Measurements from ENCODE around the gene LLGL1.
"Not testable (repeated sequence)": the region's sequence is repeated elsewhere in the genome, so short reads cannot be mapped to it uniquely, and the experiment has no call there.

Gene LLGL1

DNA sequence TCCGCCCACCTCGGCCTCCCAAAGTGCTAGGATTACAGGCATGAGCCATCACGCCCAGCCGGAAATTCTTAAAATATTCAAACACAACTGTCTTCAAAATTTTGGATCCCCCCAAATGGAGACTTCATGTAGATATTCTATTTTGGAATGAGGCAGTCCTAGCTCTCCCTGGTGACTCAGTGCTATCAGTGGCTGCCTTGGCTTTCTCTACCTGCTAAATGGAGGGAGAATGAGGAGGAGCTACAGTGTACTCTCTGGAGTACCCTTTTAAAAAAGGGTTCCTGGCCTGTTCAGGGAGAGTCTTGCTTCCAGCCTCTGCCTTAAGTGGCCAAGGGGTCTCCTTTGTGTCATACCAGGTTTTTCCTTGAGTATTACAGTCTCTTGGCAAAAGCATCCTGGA is 31.0 kb upstream of the LLGL1 start:
- no peak for DNase-seq (ENCODE audit: low spot score)

DNA sequence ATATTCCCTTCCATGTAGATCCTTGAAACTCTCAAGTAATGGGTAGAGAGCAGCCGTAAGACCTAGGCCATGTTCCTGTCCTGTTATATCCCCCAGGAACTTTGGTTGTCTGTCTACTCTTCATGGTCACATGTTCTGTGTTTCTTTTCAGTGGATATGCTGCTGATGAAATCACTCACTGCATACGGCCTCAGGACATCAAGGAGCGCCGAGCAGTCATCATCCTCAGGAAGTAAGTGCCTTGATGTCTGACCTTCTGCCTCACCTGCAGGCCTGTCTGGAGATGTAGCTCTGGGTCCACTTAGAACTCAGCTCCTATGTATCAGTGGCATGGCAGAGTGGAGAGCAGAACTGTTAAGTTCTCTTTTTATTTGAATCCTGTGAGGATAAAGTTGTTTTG is 30.6 kb upstream of the LLGL1 start:
- DNase-seq (ENCODE audit: low spot score) = no peak

DNA sequence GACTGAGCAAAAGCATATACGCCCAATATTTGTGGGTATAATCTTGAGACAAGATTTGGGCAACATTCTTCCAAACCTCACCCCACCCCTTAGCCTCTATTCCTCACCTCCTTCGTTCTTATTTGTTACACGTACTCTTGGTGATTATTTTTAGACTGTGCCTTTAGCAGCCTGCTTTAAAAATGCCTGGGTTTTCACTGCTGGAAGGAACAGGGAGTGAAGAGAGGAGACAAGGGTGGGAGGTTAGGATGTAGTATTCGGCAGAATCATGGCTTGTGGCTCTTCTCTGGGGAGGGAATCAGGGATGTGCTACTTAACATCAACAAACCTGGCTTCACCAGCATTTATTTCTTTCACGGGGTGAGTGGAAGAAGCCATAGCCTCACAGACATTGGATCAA is 30.2 kb upstream of the LLGL1 start:
- no peak for DNase-seq (ENCODE audit: low spot score)

DNA sequence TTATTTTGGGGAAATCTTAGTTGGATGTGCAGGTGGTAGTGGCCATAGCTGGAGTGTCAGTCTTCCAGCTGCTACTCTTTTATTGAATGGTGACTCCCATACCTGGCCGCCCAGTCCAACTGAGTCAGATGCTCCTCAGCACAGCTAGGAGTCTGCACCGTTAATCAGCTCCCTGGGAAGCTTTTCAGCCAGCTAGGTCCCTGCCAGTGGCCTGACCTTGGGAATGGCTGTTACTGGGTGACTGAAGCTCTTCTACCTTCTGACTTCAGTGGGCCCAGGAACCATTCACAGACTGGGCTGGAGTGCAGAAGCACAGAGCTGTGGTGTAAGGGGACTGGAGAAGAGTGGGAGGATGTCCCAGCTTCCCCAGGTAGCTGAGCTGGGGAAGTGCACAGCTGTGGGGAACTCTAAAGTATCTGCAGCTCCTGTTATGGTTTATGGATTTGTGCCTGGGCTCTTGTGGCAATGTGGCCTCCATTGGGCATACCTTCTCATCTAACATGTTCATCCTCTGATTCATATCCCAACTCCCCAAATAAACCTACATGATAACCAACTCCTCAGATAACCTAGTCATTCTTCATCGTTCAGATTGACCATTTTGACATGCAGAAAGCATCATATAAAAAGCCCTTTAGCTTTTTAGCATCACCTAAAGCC is 27.8 kb upstream of the LLGL1 start:
- no peak for DNase-seq (ENCODE audit: low spot score)

DNA sequence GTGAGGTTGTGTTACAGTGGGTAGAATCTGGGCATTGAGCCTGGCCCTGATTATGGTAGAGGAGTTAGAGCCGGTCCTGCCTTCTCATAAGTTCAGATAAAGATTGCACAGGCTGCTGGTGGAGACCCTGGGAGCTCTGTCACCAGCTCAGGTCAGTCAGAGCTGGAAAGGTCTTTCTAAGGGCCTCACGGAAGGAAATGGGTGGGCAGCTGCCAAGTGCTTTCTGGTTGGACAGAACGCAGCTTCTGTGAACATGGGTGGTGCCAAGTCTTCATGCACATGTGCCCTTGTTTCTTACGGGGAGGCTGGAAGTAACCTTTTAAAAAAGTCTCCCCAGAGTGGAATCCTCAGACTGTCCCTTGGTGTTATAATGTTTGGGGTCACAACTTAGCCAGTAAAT is 26.9 kb upstream of the LLGL1 start:
- DNase-seq (ENCODE audit: low spot score) = no peak

DNA sequence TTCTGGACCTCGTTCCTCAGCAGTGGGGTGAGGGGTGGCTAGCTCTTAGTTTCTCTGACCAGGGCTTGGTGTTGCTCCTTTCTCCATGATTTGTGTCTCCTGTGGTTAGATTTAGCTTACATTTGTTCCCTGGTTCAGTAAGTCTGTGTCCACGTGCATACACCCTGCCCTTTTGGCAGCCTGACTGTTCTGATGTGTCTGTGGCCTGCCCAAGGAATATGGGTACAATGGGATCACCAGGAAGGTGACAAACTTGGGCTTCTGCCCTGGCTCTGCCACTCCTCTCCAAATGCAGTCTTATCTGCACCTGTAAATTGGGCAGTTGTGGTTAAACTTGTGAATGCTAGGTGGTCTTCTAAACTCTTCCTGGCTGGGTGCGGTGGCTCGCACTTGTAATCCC is 24.3 kb upstream of the LLGL1 start:
- DNase-seq (ENCODE audit: low spot score) = no peak

DNA sequence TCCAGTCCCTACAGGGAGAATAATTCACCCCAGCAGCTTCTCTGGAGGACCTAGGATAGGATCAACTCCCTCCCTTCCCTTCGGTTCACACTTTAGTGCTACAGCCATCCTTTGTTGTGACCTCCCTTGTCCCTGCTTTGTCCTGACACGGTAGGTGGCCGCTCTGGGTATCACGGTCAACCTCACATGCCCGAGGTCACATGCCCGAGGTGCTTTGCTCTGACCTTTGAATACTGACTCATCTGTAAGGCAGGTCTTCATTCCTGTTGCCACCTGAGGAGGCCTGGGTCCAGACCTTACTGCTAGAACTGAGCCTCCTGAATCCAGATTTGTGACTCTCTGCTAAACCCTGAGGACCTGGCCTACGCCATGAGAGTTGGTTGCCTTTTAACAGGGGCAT is 22.1 kb upstream of the LLGL1 start:
- no peak for DNase-seq (ENCODE audit: low spot score)

DNA sequence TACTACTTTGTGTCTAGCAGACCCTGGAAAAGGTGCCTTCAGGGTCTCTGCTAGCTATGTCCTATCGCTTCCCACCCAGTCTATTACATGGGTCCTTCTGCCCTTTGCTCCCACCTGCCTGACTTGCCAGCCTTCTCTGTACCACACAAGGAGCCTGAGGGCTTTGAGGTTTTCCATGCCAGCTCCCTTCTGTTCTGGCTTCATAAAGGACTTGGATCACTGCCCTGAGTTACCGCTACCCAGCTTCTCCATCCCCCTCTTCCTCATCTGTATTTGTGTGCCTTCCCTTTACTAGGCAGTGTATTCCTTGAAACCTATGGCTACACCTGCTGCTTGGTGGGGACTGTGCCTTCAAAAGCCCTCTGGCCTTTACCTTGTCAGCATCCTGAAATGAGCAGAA is 19.6 kb upstream of the LLGL1 start:
- no peak for DNase-seq (ENCODE audit: low spot score)

DNA sequence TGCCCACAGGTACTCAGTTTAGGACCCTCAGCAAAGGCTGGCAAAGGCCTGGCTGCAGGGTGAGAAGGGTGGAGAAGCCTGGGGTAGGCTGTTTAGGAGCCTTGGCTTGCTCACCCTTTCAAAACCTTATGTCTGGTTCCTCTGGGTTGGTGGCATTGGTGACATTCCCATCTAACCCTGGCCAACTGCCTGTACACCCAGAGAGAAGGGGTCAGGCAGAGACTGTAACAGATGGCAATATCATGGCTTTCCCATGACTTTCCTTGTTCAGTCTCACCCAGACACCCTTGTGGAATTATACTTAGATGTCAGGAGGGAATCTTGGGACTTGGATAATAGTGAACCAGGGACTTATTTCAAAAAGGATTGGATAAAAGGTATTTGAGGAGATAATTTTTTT is 18.5 kb upstream of the LLGL1 start:
- no peak for DNase-seq (ENCODE audit: low spot score)

DNA sequence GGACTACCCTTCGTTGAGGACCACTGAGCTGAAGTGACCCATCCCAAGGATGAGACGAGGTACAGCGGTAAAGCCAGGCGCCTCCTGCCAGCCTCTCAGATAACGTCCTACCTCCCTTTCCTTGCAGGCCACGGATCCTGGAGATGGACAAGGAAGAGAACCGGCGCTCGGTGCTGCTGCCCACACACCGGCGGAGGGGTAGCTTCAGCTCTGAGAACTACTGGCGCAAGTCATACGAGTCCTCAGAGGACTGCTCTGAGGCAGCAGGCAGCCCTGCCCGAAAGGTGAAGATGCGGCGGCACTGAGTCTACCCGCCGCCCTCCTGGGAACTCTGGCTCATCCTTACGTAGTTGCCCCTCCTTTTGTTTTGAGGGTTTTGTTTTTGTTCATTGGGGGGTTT is 17.3 kb upstream of the LLGL1 start:
- no peak for DNase-seq (ENCODE audit: low spot score)

DNA sequence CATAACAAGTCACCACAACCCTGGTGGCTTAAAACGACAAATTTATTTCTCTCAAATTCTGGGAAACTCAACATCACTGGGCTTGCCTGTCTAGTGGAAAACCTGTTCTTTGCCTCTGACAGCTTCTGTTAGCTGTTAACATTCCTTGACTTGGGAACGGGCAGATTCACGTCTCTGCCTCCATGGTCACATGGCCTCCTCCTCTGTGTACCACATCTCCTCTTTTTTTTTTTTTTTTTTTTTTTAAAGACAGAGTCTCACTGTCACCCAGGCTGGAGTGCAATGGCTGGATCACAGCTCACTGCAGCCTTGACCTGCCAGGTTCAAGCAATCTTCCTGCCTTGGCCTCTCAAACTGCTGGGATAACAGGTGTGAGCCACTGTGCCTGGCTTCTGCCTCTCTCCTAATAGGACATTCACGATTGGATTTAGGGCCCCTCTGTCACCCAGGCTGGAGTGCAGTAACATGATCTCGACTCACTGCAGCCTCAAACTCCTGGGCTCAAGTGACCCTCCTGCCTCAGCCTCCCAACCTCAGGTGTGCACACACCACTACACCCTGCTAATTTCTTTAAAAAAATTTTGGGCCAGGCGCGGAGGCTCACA is 11.7 kb upstream of the LLGL1 start:
- no peak for DNase-seq (ENCODE audit: low spot score)

DNA sequence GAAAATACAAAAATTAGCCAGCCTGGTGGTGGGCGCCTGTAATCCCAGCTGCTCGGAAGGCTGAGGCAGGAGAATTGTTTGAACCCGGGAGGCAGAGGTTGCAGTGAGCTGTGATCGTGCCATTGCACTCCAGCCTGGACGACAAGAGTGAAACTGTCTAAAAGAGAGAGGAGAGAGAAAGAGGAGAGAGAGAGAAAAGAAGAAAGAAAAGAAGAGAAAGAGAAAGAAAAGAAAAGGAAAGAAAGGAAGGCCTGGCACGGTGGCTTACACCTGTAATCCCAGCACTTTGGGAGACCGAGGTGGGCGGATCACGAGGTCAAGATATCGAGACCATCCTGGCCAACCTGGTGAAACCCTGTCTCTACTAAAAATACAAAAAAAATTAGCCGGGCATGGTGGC is 8.5 kb upstream of the LLGL1 start:
- not testable (repeated sequence) for DNase-seq (ENCODE audit: low spot score)

DNA sequence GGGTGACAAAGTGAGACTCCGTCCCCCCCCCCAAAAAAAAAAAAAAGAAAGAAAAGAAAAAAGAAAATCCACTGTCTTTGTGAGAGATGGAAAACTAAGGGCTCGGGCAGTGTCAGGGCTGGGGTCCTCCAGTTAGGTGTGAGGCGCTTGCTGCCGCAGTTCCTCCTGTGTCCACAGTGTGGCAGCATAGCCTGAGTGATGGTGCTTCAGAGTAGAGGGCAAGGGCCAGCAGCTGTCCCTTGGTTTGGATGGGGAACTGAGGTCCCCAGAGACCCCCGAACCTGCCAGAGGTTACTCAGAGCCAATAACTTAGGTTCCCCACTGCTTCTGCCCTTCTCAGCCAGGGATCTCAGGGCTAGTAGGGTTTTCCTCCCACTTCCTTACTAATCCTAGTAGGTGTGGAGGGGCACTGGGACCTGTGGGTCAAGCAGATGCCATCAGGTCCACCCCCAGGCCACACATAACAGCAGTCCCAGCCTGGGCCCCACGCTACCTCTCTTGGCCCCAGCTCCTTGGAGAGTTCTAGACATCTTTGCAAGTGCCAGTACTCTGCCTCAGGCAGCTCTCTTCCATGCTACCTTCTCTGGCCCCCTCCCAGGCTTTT is 7.9 kb upstream of the LLGL1 start:
- peak; percentile 68 for DNase-seq (ENCODE audit: low spot score)

DNA sequence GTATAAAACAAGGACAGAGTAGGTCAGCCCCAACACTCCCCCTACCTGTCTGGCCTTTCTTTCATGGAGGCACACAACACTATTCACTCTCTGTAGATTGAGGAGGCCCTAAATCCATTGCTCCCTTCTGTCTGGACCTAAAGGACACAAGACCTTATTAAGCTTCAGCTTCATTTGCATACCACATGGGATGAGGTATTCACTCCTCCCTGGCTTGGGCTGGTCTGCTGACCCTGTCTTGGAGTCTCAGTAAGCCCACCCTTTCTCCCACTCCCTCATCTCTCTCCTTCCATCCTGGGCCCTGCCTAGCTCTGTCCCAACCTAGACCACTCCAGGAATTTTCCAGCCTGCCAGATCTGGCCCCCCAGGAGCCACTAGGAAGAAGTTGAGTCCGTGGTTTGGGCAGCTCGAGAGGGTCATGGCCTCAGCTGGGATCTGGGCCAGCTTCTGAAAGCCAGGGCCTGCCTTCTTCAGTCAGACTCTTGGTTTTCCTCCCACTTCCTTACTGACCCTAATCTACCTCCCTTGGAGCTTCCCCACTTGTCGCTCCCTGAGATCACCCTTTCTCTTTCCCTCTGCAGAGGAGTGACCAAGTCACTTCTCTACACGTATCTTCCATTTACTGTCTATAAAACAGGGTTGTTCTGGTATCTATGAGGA is 6.5 kb upstream of the LLGL1 start:
- DNase-seq (ENCODE audit: low spot score) = no peak

DNA sequence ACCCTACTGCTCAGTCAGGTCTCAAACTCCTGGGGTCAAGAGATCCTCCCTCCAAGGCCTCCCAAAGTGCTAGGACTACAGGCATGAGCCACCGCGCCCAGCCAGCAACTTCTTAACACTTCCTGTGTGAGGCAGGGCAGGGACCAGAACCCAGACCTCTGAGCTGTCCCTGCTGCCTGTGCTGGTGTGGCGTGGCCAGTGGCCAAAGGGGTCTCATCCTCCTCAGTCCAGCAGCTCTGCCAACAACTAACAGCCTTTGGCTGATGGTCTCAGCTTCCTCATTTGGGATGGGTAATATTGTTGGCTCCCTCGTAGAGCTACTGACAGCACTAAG is 1.4 kb upstream of the LLGL1 start:
- no peak for DNase-seq (ENCODE audit: low spot score)

DNA sequence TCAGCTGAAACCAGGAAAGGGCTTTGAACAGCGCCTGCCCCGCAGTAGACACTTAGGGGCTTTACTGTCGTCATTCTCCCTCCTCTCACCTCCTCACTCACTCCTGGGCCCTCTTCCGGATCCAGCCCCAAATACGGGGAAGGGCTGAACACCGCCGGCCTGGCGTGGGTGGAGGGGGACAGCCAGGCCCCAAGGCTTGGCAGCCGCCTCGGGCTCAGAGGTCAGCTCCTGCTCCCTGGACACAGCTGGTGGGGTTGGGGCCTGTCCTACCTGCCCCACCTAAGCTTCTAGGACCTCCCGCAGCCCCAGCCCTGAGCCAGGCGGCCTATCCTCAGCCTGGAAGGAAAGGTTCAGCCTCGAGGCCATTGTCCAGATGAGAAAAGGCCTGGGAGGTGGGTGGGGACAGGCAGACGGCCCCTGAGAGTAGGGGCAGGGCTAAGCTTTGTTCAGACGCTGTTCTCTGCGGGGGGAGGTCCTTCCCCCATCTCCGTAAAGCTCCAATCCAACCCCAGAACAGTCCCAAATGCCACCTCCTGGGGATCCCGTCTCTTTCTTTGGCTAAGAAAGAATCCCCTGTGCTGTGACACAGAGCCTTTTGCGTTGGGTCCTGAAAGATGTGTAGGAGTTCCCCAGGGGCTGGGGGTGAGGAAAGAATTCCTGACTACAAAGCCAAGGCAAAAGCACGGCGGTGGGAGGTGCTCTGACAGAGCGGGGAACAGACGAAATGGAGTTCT is 881 bp upstream of the LLGL1 start:
- DNase-seq (ENCODE audit: low spot score) = no peak

DNA sequence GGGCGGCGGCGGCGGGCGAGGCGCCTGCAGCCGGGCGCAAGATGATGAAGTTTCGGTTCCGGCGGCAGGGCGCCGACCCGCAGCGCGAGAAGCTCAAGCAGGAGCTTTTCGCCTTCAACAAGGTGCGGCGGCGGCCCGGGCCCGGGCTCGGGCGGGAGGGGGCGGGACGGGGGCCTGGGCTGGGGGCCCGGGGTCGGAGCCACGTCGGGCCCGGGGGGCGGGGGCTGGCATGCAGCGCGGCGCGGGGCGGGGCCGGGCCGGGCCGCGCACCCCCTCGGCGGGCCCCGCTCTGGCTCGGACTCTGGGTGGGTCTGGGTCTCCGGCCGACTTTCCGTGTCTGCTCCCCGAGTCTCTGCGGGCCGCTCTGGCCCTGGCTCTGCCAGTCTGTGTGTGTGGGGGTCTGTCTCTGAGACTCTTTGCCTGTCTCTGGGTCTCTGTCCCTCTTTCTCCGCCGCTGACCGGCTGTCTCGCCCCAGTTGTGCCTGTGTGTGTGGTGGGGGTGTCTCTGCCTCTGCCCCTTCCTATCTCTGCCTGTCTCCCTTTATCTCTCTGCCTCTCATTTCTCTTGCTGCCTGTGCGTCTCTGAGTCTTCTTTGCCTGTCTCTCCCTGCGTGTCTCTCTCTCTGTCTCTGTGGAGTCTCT is 328 bp downstream of the LLGL1 start:
- no peak for DNase-seq (ENCODE audit: low spot score)

DNA sequence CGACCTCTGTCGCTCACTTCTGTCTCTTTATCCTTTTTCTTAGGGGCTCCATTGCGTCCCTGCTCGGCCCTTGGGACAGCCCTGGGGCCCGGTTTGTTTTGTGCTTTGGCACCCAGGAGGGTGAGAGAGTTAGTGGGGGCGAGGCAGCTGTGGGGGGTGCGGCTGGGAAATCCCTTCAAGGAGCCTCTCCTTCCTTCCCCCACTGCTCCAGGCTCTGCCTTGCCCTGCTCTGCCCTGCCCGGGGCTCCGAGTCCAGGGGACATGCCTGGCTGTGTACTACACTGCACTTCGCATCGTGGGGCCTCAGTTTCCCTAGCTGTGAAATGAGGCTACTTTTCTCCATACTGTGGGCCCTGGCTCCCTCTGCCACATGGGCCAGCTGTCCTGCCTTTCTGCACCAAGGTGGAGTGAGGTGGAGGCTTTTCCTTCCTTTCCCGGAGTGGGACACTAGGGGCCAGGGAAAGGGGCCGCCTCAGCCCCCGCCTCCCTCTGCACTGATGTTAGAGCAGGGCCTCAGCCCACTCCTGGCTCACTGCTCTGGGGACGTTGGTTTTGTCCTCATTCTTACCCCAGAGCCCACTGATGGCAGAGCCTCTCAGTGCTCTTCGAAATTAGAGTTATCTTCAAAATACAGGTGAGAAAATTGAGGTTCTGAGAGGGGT is 980 bp downstream of the LLGL1 start:
- no peak for DNase-seq (ENCODE audit: low spot score)

DNA sequence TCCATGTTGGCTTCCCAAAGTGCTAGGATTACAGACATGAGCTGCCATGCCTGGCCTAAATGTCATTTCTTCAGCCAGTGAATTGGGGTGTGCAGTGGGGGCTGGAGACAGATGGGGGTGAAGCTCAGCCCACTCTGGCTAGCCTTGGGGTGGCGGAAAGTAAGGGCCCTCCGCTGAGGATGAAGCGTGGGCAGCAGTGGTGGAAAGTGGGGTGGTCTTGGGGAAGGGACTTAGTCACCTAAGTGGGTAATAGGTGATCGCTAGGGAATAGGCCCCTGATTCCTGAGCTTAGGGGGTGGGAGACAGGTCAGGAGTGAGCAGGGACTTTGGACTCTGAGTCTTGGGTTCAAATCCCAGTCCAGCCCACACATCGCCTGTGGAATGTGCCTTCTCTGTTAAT is 2.2 kb downstream of the LLGL1 start:
- DNase-seq (ENCODE audit: low spot score) = no peak

DNA sequence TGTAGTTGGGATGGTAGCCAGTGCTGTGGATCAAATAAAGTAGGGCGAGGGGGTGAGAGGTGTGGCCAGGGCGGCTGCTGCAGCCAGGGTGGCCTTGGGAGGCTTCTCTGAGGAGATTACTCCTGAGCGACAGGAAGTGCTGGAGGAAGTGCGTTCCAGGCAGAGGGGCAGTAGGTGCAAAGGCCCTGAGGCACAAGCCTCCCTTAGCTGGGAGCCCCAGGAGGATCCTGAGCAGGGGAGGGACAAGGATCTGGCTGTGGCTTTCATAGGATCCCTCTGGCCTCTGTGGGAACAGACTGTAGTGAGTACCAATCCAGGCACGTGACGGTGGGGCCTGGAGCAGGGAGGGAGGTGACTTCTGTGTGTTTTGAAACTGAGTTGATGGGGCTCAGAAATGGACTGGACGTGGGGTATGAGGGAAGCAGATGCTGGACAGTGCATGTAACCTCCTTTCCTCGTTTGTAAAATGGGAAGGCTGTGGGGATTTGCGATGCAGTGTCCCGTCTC is 2.8 kb downstream of the LLGL1 start:
- DNase-seq (ENCODE audit: low spot score) = no peak

DNA sequence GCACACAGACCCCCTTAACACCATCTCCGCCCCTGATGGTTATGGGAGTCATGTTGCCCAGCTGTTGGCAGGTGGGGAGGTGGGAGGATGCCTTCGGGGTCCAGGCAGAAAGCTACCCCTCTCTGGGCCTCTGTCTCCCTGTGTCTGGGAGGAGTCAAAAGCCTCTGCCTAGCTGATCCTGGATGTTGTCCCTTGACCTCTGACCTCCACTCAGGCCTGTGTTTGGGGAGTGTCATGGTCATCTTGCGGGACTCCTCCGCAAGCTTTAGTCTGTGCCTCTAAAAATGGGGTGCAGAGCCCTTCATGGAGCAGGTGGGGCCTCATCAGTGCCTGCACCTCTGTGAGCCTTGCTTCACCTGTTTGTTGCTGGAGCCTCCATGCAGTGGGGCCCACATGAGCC is 3.8 kb downstream of the LLGL1 start:
- no peak for DNase-seq (ENCODE audit: low spot score)

DNA sequence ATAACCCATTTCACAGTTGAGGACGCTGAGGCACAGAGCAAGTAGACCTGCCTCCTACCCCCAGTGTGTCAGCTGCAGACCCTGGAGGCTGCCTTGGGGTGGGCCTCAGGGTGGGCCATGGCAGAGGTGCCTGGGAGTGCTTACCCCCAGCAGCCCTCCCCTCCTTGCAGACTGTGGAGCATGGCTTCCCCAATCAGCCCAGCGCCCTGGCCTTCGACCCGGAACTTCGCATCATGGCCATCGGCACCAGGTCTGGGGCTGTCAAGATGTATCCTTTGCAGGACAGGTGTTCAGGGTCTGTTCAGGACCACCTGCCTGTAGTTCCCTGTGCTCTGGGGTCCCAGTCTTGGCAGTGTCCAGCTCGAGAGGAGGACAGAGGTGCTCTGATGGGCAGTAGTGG is 4.3 kb downstream of the LLGL1 start:
- no peak for DNase-seq (ENCODE audit: low spot score)
